DMS 273 (cell line): ENCODE results near the gene ZNF484.
"Not testable (repeated sequence)": the region's sequence is repeated elsewhere in the genome, so short reads cannot be mapped to it uniquely, and the experiment has no call there.

Experiments used
- DNase-seq: peaks from one replicate; lab custom pipeline; 2025; ENCODE audit not compliant: unreplicated experiment; lab: John Stamatoyannopoulos, UW

The ZNF484 gene

GRCh38 chr9:92877531-92878430 lies at the start of gene ZNF484:
Gene ZNF484 (minus strand): TSS chr9:92878038. CDS start chr9:92875029, 3,009 bp downstream.
- peak; percentile 99 for DNase-seq

GRCh38 chr9:92920437-92920836 lies 42.6 kb upstream of the ZNF484 start:
- no peak for DNase-seq

GRCh38 chr9:92917176-92917800 lies 39.5 kb upstream of the ZNF484 start:
- DNase-seq = no peak

- DNase-seq = no peak
Measured at GRCh38 chr9:92911511-92912475, 34.0 kb upstream of the ZNF484 start.

- not testable (repeated sequence) for DNase-seq
Measured at GRCh38 chr9:92905137-92905536, 27.3 kb upstream of the ZNF484 start.

GRCh38 chr9:92897323-92897722 lies 19.5 kb upstream of the ZNF484 start:
- no peak for DNase-seq

GRCh38 chr9:92895812-92896436 lies 18.1 kb upstream of the ZNF484 start:
- DNase-seq = no peak

GRCh38 chr9:92894711-92895362 lies 17.0 kb upstream of the ZNF484 start:
- DNase-seq = no peak

GRCh38 chr9:92893916-92894610 lies 16.2 kb upstream of the ZNF484 start:
- DNase-seq = not testable (repeated sequence)

- DNase-seq = not testable (repeated sequence)
Measured at GRCh38 chr9:92892276-92892675, 14.4 kb upstream of the ZNF484 start.

GRCh38 chr9:92890761-92891160 lies 12.9 kb upstream of the ZNF484 start:
- DNase-seq = no peak

GRCh38 chr9:92887880-92888338 lies 10.1 kb upstream of the ZNF484 start:
- peak; percentile 42 for DNase-seq

GRCh38 chr9:92886846-92887610 lies 9.2 kb upstream of the ZNF484 start:
- peak; percentile 86 for DNase-seq

- peak; percentile 14 for DNase-seq
Measured at GRCh38 chr9:92883666-92884405, 6.0 kb upstream of the ZNF484 start.

- no peak for DNase-seq
Measured at GRCh38 chr9:92882276-92882675, 4.4 kb upstream of the ZNF484 start.

- no peak for DNase-seq
Measured at GRCh38 chr9:92875373-92875772, 2.5 kb downstream of the ZNF484 start.

- no peak for DNase-seq
Measured at GRCh38 chr9:92870289-92870688, 7.5 kb downstream of the ZNF484 start.

- not testable (repeated sequence) for DNase-seq
Measured at GRCh38 chr9:92866600-92866999, 11.2 kb downstream of the ZNF484 start.
